Left ventricle myocardium inferior (tissue), 1 donor: ENCODE results near the gene GPX3. TPM values are rescaled to one million over a fixed set of nuclear protein-coding genes. Genes with fewer than 3 reads are reported as not detected.

Source experiments
- DNase-seq: peaks from one replicate; pipeline ENCODE4 v3.0.0-alpha.2; 2020
- H3K27ac ChIP-seq: fragments of 200-600 bp; replicated peaks from 2 replicates; pipeline ENCODE4 v1.8.0; 2021
- H3K27me3 ChIP-seq: fragments of 200-600 bp; 2 replicates; pipeline ENCODE4 v1.8.0; 2021; ENCODE audit warnings: low read depth
- H3K36me3 ChIP-seq: fragments of 200-600 bp; 2 replicates; pipeline ENCODE4 v1.8.0; 2021
- H3K4me1 ChIP-seq: fragments of 200-600 bp; 2 replicates; pipeline ENCODE4 v1.8.0; 2021
- H3K4me3 ChIP-seq: fragments of 200-600 bp; 2 replicates; pipeline ENCODE4 v1.8.0; 2021; ENCODE audit warnings: mild to moderate bottlenecking, moderate library complexity
- H3K9me3 ChIP-seq: fragments of 200-600 bp; replicated peaks from 2 replicates; pipeline ENCODE4 v1.8.0; 2021
- CTCF ChIP-seq: fragments of 200-600 bp; IDR thresholded peaks from 2 replicates; pipeline ENCODE4 v1.8.0; 2021; ENCODE audit warnings: antibody characterized with exemption, mild to moderate bottlenecking, borderline replicate concordance
- intact Hi-C: fragments of 100-400 bp; cut with micrococcal nuclease; formaldehyde crosslinking; loops from one replicate; pipeline ENCODE4 v1.11.0; 2022
- total RNA-seq: library from RNA; stranded (reverse); fragmentation: NEBNext Ultra II Directional; extraction: Animal tissue kit (Norgen Biotek cat#: 25700); gene quantifications from one replicate; pipeline ENCODE4 v1.2.1, GENCODE V29; 2021
- donor health status: DM: no; HTN: yes; CAD: no; lungs with severe emphysema.

Gene GPX3
- total RNA-seq, 1 donor from 2014 or later, result 744 TPM

DNA sequence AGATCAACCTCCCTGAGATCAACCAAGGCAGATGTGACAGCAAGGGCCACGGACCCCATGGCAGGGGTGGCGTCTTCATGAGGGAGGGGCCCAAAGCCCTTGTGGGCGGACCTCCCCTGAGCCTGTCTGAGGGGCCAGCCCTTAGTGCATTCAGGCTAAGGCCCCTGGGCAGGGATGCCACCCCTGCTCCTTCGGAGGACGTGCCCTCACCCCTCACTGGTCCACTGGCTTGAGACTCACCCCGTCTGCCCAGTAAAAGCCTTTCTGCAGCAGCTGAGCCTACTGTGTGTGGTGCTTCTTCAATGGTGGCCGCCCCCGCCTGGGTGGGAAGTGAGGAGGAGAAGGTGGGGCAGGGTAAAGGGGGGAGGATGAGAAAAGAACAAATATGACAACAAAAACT lies 8.3 kb downstream of the GPX3 start:
- H3K27ac ChIP-seq, result peak overlapping the region; percentile 97
- TF ChIP-seq CTCF, result no peak
- DNase-seq, result no peak
- H3K4me3 ChIP-seq, result no peak overlapping the region
- H3K36me3 ChIP-seq, result peaks cover 92% of the 10 kb centered on the region
- H3K9me3 ChIP-seq, result no peaks in the 10 kb centered on the region
- intact Hi-C loops, result no loop called here
- H3K27me3 ChIP-seq, result no peaks in the 10 kb centered on the region
- H3K4me1 ChIP-seq, result peaks cover 79% of the 10 kb centered on the region

DNA sequence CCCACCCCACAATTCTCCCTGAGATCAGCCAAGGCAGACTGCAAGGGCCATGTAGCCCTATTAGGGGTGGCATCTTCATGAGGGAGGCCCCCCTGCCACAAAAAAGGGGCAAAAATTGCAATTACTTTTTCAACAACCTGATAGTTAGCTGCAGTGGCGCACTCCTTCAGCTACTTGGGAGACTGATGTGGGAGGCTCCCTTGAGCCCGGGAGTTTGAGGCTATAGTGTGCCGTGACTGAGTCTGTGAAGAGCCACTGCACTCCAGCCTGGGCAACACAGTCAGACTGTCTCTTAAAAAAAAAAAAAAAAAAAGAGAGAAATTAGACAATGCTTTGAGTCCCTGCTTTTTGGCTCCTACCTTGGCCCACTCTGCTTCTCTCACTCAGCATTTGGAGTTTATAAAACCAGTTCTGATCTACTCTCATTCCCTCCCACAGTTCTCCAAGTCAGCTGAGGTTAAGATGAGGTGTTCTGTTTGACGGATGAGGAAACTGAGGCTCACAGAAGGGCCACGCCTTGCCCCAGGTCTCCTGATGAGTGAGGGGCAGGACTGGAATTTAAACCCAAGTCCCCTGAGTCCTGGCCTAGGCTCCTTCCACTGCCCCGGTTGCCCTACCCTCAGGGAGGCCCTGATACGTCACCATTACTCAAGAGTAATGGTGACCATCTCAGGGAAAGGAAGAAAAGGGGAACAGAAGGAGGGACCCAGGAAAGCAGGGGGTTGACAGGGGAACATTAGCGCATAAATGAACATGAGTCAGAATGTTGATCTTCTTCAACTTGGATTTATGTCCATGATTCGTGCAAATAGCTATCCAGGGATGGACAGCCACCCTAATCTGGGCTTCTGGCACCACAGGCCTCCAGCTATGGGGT lies 9.0 kb downstream of the GPX3 start:
- peaks cover 88% of the 10 kb centered on the region for H3K36me3 ChIP-seq
- no peaks in the 10 kb centered on the region for H3K9me3 ChIP-seq
- no peak for TF ChIP-seq CTCF
- peak overlapping the region; percentile 97 for H3K27ac ChIP-seq
- H3K27me3 ChIP-seq, result no peaks in the 10 kb centered on the region
- DNase-seq, result no peak
- intact Hi-C loops, result no loop called here
- H3K4me3 ChIP-seq, result no peak overlapping the region
- peaks cover 72% of the 10 kb centered on the region for H3K4me1 ChIP-seq

DNA sequence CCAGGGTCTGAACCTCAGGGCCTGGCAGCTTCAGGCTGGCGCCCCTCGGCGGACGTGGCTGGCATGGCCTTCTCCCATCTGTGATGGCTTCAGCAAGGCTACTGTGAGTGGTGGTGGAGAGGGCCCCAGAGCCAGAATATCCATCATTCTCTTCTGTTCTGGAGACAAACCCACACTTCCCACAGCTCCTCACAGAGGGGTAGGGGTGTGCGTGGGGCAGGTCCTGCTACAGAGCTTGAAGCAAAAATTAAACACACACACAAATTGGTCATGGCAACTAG lies 9.6 kb downstream of the GPX3 start:
- no peak for DNase-seq
- no peak for TF ChIP-seq CTCF
- Histone ChIP-seq H3K27me3 (no peaks in the 10 kb centered on the region), H3K4me3 (no peak overlapping the region), H3K9me3 (no peaks in the 10 kb centered on the region), H3K36me3 (peaks cover 92% of the 10 kb centered on the region), H3K27ac (peak overlapping the region; percentile 97), H3K4me1 (peaks cover 66% of the 10 kb centered on the region)
- intact Hi-C loops, result no loop called here

GRCh38 chr5:151030379-151030778 lies 10.0 kb downstream of the GPX3 start:
- Histone ChIP-seq H3K36me3 (peaks cover 93% of the 10 kb centered on the region), H3K9me3 (no peaks in the 10 kb centered on the region), H3K27me3 (no peaks in the 10 kb centered on the region), H3K27ac (peak overlapping the region; percentile 97), H3K4me1 (peaks cover 62% of the 10 kb centered on the region), H3K4me3 (no peak overlapping the region)
- no peak for TF ChIP-seq CTCF
- intact Hi-C loops, result no loop called here
- peak; percentile 73 for DNase-seq

GRCh38 chr5:151031554-151031953 lies 11.2 kb downstream of the GPX3 start:
- peaks cover 53% of the 10 kb centered on the region for H3K4me1 ChIP-seq
- peaks cover 93% of the 10 kb centered on the region for H3K36me3 ChIP-seq
- no peaks in the 10 kb centered on the region for H3K27me3 ChIP-seq
- H3K27ac ChIP-seq, result peak overlapping the region; percentile 97
- no peaks in the 10 kb centered on the region for H3K9me3 ChIP-seq
- intact Hi-C loops, result no loop called here
- no peak for TF ChIP-seq CTCF
- no peak overlapping the region for H3K4me3 ChIP-seq
- no peak for DNase-seq
